Cerebellar nuclear complex (tissue), 1 donor: ENCODE results near the gene GPC6.

Experiments used
- DNase-seq, 2 experiments: peaks; one replicate each; lab custom pipeline; 2025; lab: John Stamatoyannopoulos, UW

Gene GPC6

DNA sequence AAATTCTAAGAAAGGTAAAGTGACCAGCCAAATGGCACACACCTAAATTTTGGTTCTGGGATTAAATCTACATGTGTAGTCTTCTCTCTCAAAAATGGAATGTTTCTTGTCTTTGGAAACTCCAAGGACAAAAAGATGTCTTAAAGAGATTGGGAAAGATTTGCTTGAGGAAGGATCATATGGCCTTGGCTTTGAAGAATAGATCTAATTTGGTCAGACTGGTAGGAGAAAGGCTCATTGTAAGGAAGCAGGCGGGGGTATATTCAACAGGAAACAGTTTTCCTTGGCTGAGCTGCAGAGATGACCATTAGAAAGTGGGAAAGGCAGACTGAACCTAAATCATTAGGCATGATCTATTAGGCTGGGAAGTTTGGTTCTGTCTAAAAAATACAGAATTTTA, 887.6 kb downstream of the GPC6 start:
- no peak for DNase-seq

DNA sequence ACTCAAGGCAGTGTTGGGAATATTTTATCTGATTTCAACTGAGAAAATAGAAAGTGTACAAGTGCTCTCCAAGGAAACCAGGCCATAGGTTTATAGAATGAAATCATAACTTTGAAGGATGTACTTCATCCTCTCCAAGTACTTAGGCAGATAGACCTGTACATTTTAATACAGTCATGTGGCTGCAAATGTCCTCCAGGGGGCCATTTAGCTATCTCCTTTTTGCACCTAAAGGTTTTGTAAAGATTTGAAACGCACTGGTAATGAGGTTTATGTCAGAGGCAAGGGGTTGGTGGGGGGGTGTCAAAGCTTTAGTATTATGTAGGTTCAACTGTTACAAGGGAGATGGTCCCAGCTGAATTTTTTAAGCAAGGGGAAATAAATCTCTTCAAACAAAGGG, 888.4 kb downstream of the GPC6 start:
- DNase-seq = no peak

DNA sequence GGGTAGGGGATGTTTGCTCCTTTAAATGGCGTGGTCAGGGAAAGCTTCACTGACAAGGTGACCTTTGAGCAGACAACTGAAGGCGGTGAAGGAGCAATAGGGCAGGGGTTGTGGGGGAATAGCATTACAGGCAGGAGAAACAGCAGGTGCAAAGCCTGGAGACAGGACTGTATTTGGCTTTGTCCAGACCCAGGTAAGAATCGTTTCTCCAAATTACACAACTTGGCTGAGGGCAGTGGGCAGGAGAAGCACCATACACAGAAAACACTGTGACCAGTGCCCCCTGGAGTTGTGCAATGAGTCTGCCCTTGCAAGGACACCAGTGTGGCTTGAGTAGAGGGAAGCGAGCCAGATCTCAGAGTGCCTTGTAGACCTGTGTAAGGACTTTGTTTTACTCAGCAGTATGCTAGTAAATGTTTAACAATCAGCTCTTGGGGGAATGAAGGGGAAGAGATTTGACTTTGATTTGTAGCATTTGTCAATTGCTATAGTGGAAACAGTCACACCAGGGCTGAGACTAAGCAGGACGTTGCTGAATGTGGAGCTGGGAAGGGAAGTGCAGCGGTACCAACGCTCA, 892.8 kb downstream of the GPC6 start:
- no peak for DNase-seq

DNA sequence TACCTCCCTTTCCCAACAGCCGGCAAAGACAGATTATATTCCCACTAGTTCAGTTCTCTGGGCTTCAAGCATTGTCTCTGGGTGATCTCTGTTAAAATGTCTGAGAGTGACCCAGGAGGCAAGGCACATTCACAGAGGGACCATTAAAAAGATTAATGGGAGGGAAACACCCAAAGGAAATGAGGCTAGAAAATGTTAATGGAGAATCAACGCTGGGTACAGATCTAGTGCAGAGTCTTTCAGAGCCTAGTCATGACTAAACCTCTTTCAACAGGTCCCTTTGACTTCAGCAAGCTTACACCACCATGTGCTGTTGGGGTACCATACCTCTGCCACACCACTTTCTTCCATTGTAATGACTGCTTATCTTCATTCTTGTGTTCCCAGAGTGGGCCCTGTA, 894.3 kb downstream of the GPC6 start:
- no peak for DNase-seq

DNA sequence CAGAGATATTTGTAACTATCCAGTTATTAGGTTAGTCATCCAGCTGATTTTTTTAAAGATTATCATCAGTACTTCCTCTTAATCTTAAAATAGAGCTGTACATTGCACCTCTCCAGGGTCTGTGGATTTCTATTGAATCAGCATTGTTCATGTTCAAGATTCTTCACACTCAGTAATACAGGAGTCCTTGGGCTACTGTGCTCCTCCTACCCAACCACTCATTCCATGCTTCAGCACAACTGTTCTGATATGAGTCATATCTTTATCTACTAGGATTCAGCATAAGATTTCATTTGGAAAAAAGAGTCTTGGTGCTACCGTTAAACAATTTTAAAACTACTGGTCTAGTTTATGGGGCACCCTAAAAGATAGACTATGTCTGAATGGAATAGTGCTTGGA, 895.1 kb downstream of the GPC6 start:
- DNase-seq = no peak

DNA sequence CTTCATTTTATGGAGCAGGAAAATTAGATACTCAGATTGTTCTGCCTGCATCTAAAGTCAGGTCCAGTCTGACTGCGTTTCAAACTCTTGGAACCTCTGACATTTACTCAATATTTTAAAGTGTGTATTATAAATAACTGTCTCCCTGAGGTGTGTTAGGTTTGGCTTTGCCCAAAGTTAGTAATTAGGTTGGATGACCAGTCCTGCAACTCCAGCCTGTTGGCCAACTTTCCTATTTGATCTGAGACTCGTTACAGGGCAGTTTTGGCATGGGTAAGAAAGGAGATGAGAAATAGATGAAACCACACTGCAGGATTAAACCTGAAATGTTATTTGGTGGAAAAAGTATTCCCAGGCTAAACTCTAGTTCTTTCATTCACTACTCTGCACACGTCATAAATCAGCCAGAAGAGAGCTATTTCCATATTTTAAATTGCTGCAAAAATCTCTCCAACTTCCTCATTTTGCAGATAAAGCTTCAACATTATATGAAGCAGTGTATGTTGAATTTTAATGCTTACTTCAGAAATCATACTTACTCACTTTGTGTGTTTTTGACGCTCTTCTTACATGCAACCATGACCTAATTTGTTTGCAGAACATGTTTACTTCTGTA, 895.8 kb downstream of the GPC6 start:
- no peak for DNase-seq

DNA sequence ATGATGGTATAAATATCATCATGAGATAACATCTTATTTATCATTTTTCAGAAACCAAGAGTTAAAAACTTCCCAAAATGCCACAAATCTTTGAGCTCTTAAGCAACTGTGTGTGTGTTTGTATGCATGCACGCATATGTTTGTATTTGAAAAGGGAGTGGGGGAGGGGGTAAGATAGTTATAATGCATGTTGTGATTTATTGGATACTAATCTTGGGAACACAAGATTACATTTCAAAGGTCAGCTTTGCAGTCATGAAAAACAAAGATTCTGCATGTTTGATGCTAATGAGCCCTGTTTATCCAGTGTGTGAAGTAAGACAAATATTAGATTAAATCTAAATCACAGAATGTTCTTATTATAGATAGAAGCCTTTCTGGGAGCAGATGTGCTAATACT, 897.0 kb downstream of the GPC6 start:
- DNase-seq = no peak

DNA sequence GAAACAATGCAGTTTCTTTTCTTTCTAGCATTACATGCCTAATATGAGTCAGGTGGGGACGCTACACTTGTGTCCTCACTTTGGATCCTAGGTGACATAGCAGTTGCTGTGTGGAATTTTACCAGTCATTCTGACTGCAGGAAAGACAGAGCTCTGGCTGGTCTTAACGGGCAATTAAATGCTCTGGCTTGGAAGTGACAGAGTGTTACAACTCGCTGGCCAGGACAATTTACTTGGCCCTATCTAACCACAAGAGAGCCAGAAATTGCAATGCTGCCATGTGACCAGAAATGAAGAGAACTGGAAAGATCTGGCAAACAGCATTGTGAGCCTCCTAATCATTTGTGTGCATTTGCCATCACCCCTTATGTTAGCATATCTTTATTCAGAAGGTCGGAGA, 901.8 kb downstream of the GPC6 start:
- no peak for DNase-seq

DNA sequence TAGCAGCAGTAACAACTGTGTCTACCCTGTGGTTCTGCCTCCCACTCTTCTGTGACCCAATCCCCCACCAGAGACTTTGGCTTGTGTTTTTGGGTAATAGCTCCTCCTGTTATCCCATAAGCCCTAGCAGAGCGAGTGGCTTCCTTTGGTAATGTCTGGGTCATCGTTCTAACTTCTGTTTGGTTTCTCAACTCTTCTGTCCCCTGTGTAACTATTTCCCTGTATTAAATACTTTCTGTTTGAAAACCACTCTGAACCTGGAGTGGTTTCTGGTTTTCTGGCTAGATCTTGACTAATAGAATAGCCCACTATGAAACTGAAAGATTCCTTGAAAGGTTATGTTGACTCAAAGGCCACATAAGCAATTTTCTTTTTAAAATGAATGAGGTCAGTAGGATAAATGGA, 902.9 kb downstream of the GPC6 start:
- DNase-seq = no peak

DNA sequence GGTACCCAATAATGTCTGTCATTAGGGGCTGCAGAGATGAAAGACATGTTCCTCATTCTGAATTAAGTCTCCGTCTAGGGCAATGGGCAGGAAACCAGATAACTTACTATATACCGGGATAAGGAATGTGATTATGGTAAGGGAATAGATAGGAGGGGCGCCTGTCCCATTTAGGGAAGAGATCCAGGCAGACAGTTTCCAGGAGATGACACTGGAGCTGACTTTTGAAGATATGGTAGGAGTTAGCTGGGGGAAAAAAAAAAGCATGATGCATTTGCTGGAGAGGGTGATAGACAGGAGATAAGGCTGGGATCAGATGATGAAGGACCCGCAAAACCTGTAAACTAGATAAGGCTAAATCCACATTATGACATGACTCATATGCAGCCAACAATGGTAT, 912.2 kb downstream of the GPC6 start:
- DNase-seq = no peak

DNA sequence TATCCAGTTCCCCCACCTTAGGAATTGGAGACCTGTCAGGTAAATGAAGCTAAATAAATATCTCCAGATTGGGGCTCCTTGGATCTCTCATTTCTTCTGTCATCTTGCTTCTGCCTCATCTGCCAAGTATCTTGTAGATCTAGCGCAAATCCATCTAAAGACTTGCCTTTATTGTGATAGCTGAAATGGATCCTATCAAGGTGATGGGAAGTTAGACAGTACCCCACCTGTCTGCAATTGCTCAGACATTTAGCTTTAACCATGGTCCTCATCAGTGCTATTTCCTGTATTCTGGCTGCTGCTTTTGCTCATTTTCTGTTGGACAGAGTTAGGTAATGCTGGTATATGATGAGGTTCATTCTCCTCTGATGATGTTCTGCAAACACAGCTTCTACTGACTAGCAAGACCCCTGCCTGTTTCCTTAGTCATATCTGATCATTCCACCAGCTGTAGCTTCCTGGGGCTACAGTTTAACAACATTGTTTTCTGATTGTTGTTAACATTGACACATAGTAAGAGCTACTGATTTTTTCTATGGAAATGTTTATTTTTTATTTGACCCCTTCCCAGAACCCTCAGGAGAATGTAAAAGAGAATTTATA, 912.9 kb downstream of the GPC6 start:
- DNase-seq = no peak

DNA sequence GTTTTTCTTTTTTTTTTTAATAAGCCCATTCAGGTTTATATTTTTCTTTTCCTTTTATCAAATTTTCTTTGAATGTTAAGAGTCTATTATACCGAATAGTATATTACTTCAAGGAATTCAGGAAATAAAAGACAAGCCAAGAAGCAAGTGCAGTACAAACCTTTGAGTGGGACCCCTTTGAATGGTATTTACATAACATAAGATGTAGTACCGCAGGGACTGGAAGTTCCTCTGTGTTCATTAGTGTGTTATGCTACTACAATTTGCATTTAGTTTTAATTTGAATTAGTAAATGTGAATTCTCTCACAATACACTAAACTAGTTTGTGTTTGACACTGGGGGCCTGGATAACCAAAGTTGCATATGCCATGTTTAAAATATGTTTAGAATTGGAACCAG, 913.4 kb downstream of the GPC6 start:
- DNase-seq = no peak

DNA sequence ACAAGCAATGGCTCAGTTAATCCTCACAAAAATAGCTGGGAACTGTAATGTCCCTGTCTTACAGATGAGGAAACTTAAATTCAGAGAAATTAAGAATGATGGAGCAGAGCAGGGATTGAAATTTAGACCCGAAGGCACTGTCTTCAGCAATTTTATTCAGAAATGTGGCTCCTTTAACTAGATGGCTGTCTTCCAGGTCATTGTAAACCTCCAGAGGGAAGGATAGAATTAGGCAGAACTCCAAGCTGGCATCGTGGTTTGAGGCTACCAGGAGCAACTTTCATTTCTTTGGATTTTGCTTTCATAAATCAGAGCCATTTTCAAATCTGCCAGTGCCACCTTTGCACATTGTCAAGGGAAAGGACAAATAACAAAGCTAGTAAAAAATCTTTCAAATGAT, 913.9 kb downstream of the GPC6 start:
- no peak for DNase-seq

DNA sequence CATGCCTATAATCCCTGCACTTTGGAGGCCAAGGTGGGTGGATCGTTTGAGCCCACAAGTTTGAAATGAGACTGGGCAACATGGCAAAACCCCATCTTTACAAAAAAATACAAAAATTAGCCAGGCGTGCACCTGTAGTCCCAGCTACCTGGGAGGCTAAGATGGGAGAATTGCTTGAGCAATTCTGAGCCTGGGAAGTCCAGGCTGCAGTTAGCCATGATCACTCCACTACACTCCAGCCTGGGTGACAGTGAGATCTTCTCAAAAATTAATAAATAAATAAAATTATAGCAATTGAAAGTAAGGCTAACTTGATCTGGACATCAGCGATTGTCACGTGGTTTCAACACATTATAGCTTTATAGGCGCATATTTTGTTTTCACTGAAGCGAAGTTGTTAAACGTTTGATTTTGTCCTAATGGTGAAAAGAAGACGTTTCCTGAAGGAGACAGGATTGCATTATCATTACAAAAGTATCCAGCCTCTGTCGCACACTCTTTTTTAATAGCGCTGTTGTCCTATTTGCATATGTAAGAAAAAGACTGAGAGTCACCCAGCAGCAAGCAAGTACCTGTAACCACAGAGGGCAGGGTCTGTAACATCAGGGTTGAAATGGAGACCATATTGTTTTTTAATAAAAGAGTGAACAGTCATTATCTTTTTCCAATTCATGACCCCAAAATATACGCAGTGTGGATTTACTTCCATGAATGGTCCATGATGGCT, 917.2 kb downstream of the GPC6 start:
- no peak for DNase-seq

DNA sequence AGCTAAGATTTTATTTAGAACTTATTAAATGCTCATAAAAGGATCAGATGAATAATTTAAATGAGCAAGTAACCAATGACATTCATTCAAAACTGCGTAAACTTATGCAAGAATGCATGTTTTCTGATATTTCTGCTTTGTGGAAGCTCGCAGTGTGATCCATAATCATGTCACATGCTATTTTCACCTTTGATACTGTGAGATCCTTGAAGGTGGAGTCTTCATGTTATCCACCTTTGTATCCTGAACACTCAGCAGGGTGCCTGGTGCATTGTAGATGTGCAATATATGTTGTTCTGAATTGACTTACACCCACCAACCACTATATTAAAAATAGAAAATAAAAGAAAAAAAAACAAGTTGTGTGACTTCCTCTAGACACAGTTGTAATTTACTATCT, 919.4 kb downstream of the GPC6 start:
- DNase-seq = no peak

DNA sequence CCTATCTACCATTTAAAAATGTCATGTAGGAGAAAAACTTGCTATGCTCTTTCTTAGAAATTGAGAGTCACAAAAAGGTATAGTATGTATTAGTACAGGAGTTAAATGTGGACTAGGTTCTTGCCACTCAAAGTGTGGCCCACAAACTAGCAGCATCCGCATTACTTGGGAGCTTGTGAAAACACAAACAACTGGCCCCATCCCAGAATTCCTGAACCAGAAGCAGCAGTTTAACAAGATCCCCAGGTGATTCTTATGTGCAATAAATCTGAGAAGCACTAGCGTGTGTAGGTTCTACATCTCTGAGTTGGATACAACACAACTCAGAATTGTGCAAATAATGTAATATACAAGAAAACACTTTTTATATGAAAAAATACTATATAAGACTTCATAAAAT, 927.0 kb downstream of the GPC6 start:
- DNase-seq = no peak

DNA sequence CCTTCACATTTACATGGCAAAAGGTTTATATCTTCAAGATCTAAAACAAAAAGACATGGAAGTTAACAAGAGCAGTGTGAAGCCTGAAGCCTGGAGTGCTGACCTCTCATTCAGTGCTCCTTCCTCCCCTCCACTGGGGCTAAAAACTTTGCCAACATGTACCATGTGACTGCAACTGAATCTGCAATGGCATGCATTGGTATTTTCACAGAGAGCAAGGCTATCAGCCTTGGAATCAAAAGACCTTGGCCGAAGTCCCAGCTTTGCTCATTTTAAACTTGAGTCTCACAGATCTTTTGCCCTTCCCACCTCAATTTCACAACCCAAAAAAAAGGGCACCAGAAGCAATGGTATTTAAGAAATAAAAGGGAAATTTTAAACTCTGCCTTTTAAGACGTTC, 927.8 kb downstream of the GPC6 start:
- DNase-seq = no peak

DNA sequence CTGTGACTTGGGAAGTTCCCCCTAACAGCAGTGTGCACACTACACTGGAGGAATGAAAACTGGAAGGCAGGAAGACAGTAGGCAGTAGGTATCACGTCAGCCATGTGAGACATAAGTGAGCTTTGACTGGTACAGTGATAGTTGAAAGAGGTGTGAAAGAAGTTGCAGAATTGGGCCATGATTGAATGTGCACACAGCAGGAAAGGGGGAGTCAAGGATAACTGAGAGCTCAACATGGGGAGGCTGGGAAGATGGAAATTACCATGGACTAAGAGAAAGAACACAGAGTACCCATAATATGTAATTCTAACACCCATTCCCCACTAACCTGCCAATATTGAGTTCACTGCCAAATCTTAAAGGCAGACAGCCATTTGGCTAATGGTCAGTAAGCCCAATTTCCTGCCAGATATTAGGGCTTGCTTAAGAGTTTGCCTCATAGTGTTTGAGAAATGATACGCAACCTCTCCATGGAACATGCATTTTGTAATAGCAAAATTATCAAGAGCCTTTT, 931.2 kb downstream of the GPC6 start:
- DNase-seq = no peak

DNA sequence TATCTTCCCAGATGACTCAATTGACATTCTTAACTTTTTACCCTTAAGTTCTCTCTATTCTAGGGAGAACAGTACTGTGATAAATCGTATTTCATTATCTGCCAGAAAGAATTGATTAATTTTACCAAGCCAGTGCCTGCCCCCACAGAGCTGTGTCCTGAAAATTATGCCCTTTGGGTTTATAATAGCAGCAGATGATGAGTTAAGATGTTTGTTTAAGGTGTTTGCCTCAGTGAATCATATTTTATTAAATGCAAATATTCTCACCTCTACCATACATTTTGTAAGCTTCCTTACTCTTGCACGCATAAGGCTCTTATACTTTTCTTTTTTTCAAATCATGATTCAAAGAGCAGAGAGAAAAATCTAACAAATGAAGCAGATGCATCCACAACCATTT, 934.3 kb downstream of the GPC6 start:
- DNase-seq = no peak

DNA sequence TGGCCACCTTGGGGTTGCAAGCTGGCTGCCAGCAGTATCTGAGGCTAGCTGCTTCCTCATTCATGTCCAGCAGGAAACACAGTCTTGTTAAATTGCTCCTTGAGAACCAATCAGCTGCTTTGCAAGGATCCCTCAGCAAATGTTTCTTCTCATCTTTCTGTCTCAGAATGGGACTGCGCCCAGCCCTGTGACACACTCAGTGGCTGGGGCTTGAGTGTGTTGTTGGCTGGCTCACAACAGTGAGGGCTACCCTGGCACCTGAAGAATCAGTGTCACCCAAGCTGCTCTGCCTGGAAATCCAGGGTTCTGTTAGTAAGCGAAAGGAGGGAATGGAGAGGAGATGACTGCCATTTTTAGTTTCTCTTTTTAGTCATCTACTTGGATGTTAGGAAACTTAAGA, 935.7 kb downstream of the GPC6 start:
- DNase-seq = no peak

DNA sequence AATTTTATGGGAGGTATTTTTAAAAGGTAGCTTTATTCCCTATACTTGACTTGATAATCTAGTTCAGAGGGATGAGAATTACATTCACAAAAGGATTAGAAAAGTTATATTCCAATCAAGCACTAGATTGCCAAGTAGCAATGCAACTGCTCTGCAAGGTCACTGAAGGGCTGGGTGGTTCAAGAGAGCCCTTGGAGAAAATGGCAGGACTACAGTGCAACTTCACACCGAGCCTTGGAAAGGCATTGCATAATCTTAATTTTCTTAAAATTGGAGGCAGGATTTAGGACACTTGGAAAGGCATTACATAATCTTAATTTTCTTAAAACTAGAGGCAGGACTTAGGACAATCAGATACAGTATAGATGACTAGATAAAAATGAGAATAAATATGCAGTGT, 936.9 kb downstream of the GPC6 start:
- no peak for DNase-seq

DNA sequence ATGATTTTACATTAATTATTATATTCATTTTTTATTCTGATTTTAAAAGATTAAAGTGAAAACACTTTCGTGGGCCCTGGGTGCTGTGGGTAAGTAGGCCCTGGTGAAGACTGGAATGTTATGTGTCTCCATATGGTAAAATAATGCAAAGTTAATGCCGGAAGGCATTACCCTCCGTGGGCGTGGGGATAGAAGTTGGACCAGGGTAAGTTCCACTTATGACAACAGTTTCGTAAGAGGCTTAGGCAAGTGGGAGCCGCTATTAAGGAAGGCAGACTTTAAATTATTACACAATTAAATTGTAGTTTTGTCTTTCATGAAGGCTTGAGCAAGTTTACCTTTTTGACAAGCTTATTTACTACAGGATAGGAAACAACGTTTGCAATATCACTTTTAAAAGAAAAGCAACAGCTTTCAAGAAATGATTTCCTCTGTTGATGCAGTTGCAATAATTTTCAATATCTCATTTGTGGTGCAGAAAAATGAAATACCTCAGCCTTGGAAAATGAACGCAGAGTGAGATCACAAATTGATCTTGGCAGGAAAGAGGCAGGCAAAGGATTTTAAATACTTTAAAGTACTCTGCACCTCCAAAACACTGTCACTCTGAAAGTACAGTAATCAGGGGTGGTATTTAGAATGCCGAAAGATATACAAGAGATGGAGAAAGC, 942.3 kb downstream of the GPC6 start:
- no peak for DNase-seq
